BLaER1 treated with 17β-estradiol and CSF1 and Interleukin-3, amounts not matched to agents 10 nM and 100 nM (cell line): ENCODE data around the gene TSSK3.

ENCODE experiments used
- H3K27ac ChIP-seq, 11 experiments: shearing (Covaris generic); formaldehyde crosslinking; 2 replicates each; pipeline ENCODE4 v1.8.1; 2022
- H3K27me3 ChIP-seq, 11 experiments: shearing (Covaris generic); formaldehyde crosslinking; 2 replicates each; pipeline ENCODE4 v1.8.1; 2022
- H3K36me3 ChIP-seq, 11 experiments: shearing (Covaris generic); formaldehyde crosslinking; 2 replicates each; pipeline ENCODE4 v1.8.1; 2022
- H3K4me1 ChIP-seq, 10 experiments: shearing (Covaris generic); formaldehyde crosslinking; 2 replicates each; pipeline ENCODE4 v1.8.1; 2022
- H3K4me2 ChIP-seq, 11 experiments: shearing (Covaris generic); formaldehyde crosslinking; 2 replicates each; pipeline ENCODE4 v1.8.1; 2022
- H3K4me3 ChIP-seq, 10 experiments: shearing (Covaris generic); formaldehyde crosslinking; 2 replicates each; pipeline ENCODE4 v1.8.1; 2022
- H3K9ac ChIP-seq, 11 experiments: shearing (Covaris generic); formaldehyde crosslinking; 2 replicates each; pipeline ENCODE4 v1.8.1; 2022
- H3K9me3 ChIP-seq, 11 experiments: shearing (Covaris generic); formaldehyde crosslinking; replicated peaks in 1 of 11; 2 replicates each; pipeline ENCODE4 v1.8.1; 2022
- H4K20me1 ChIP-seq, 11 experiments: shearing (Covaris generic); formaldehyde crosslinking; 2 replicates each; pipeline ENCODE4 v1.8.1; 2022
- Cebpa-rat ChIP-seq, 11 experiments: shearing (Covaris generic); IDR thresholded peaks; 2 replicates each; pipeline ENCODE4 v1.8.1; 2022

Gene TSSK3

GRCh38 chr1:32342704-32343103 is 19.6 kb upstream of the TSSK3 start:
- H3K36me3 ChIP-seq = no peaks in the 10 kb centered on the region
- TF ChIP-seq Cebpa-rat (IDR thresholded peaks at IDR 0.05) = peak in 10 of 11 experiments; percentile 29 to 92 (median 74); a peak in 16 of 22 replicates
- H3K9me3 ChIP-seq = no peaks in the 10 kb centered on the region
- no peak overlapping the region; a peak in 1 of 22 replicates for H3K9ac ChIP-seq
- peaks cover 61 to 89% (median 76%) of the 10 kb centered on the region in 10 experiments for H3K4me1 ChIP-seq
- H3K4me2 ChIP-seq = peak overlapping the region; percentile 56 to 73 (median 61)
- H4K20me1 ChIP-seq = peaks cover 0 to 15% (median 0%) of the 10 kb centered on the region in 11 experiments; a peak in 9 of 22 replicates
- H3K4me3 ChIP-seq = no peak overlapping the region
- peak overlapping the region in 2 of 11 experiments; percentile 41 to 44; a peak in 2 of 22 replicates for H3K27ac ChIP-seq
- H3K27me3 ChIP-seq = peaks cover 0 to 10% (median 0%) of the 10 kb centered on the region in 11 experiments; a peak in 1 of 22 replicates

GRCh38 chr1:32345289-32345827 is 17.0 kb upstream of the TSSK3 start:
- Histone ChIP-seq H3K27me3 (peaks cover 0 to 10% (median 0%) of the 10 kb centered on the region in 11 experiments; a peak in 1 of 22 replicates), H3K4me1 (peaks cover 63 to 89% (median 76%) of the 10 kb centered on the region in 10 experiments), H3K9ac (peak overlapping the region in 2 of 11 experiments; percentile 8 to 42; a peak in 2 of 22 replicates), H3K27ac (no peak overlapping the region), H3K4me2 (peak overlapping the region in 10 of 11 experiments; percentile 16 to 98 (median 50); a peak in 19 of 22 replicates), H3K9me3 (peaks cover 0 to 3% (median 0%) of the 10 kb centered on the region in 11 experiments; a peak in 3 of 22 replicates), H3K36me3 (no peaks in the 10 kb centered on the region), H4K20me1 (peaks cover 0 to 7% (median 0%) of the 10 kb centered on the region in 11 experiments; a peak in 1 of 22 replicates), H3K4me3 (no peak overlapping the region)
- TF ChIP-seq Cebpa-rat (IDR thresholded peaks at IDR 0.05) = no peak

- H3K27ac ChIP-seq = no peak overlapping the region
- peaks cover 0 to 7% (median 0%) of the 10 kb centered on the region in 11 experiments; a peak in 1 of 22 replicates for H4K20me1 ChIP-seq
- H3K9ac ChIP-seq = no peak overlapping the region
- H3K27me3 ChIP-seq = peaks cover 0 to 10% (median 0%) of the 10 kb centered on the region in 11 experiments; a peak in 1 of 22 replicates
- H3K4me1 ChIP-seq = peaks cover 59 to 84% (median 75%) of the 10 kb centered on the region in 10 experiments
- H3K36me3 ChIP-seq = no peaks in the 10 kb centered on the region
- no peak for TF ChIP-seq Cebpa-rat (IDR thresholded peaks at IDR 0.05)
- peak overlapping the region; percentile 16 to 98 (median 49); a peak in 20 of 22 replicates for H3K4me2 ChIP-seq
- no peak overlapping the region for H3K4me3 ChIP-seq
- H3K9me3 ChIP-seq = peaks cover 0 to 8% (median 3%) of the 10 kb centered on the region in 11 experiments; a peak in 8 of 22 replicates
These were observed 15.7 kb upstream of the TSSK3 start for GRCh38 chr1:32346532-32347157.

- Histone ChIP-seq H3K27me3 (peaks cover 0 to 10% (median 0%) of the 10 kb centered on the region in 11 experiments; a peak in 1 of 22 replicates), H3K9ac (peak overlapping the region in 10 of 11 experiments; percentile 4 to 64 (median 50); a peak in 15 of 22 replicates), H3K27ac (peak overlapping the region in 10 of 11 experiments; percentile 8 to 94 (median 63); a peak in 19 of 22 replicates), H3K9me3 (peaks cover 0 to 8% (median 3%) of the 10 kb centered on the region in 11 experiments; a peak in 8 of 22 replicates), H3K4me3 (peak overlapping the region in 5 of 10 experiments; percentile 9 to 39 (median 33); a peak in 8 of 20 replicates), H3K4me1 (peaks cover 69 to 90% (median 85%) of the 10 kb centered on the region in 10 experiments), H4K20me1 (peaks cover 0 to 7% (median 0%) of the 10 kb centered on the region in 11 experiments; a peak in 1 of 22 replicates), H3K4me2 (peak overlapping the region; percentile 77 to 99 (median 87)), H3K36me3 (no peaks in the 10 kb centered on the region)
- TF ChIP-seq Cebpa-rat (IDR thresholded peaks at IDR 0.05) = no peak
These were observed 13.1 kb upstream of the TSSK3 start for GRCh38 chr1:32349211-32349708.

- Histone ChIP-seq H3K9me3 (peaks cover 0 to 8% (median 3%) of the 10 kb centered on the region in 11 experiments; a peak in 8 of 22 replicates), H3K9ac (peak overlapping the region; percentile 65 to 97 (median 92); a peak in 20 of 22 replicates), H3K27ac (peak overlapping the region; percentile 83 to 94 (median 92); a peak in 21 of 22 replicates), H3K27me3 (peaks cover 0 to 10% (median 0%) of the 10 kb centered on the region in 11 experiments; a peak in 1 of 22 replicates), H3K4me2 (peak overlapping the region; percentile 77 to 99 (median 87)), H4K20me1 (peaks cover 0 to 7% (median 0%) of the 10 kb centered on the region in 11 experiments; a peak in 1 of 22 replicates), H3K4me3 (peak overlapping the region; percentile 66 to 85 (median 76); a peak in 18 of 20 replicates), H3K4me1 (peaks cover 72 to 87% (median 79%) of the 10 kb centered on the region in 10 experiments), H3K36me3 (no peaks in the 10 kb centered on the region; a peak in 1 of 22 replicates)
- no peak for TF ChIP-seq Cebpa-rat (IDR thresholded peaks at IDR 0.05)
These were observed 11.4 kb upstream of the TSSK3 start for GRCh38 chr1:32350785-32351398.

- Histone ChIP-seq H3K27ac (peak overlapping the region; percentile 84 to 94 (median 92)), H3K9me3 (peaks cover 0 to 8% (median 3%) of the 10 kb centered on the region in 11 experiments; a peak in 8 of 22 replicates), H3K4me2 (peak overlapping the region; percentile 92 to 100 (median 99)), H3K36me3 (no peaks in the 10 kb centered on the region; a peak in 1 of 22 replicates), H4K20me1 (peaks cover 0 to 7% (median 0%) of the 10 kb centered on the region in 11 experiments; a peak in 1 of 22 replicates), H3K9ac (peak overlapping the region; percentile 83 to 97 (median 92)), H3K27me3 (peaks cover 0 to 3% (median 0%) of the 10 kb centered on the region in 11 experiments; a peak in 1 of 22 replicates), H3K4me3 (peak overlapping the region; percentile 66 to 85 (median 76)), H3K4me1 (peaks cover 65 to 80% (median 71%) of the 10 kb centered on the region in 10 experiments)
- no peak for TF ChIP-seq Cebpa-rat (IDR thresholded peaks at IDR 0.05)
These were observed 10.7 kb upstream of the TSSK3 start for GRCh38 chr1:32351399-32352238.

- Histone ChIP-seq H3K36me3 (no peaks in the 10 kb centered on the region; a peak in 1 of 22 replicates), H3K9ac (peak overlapping the region; percentile 83 to 97 (median 92)), H3K27ac (peak overlapping the region; percentile 84 to 94 (median 92)), H4K20me1 (peaks cover 0 to 7% (median 0%) of the 10 kb centered on the region in 11 experiments; a peak in 1 of 22 replicates), H3K9me3 (peaks cover 0 to 8% (median 3%) of the 10 kb centered on the region in 11 experiments; a peak in 8 of 22 replicates), H3K4me2 (peak overlapping the region; percentile 91 to 100 (median 99)), H3K27me3 (no peaks in the 10 kb centered on the region), H3K4me3 (peak overlapping the region; percentile 66 to 85 (median 76)), H3K4me1 (peaks cover 58 to 73% (median 65%) of the 10 kb centered on the region in 10 experiments)
- no peak for TF ChIP-seq Cebpa-rat (IDR thresholded peaks at IDR 0.05)
These were observed 10.0 kb upstream of the TSSK3 start for GRCh38 chr1:32352239-32352745.
